SK-N-SH (cell line): Measurements from ENCODE around the gene ABHD17B. TPM values are rescaled to one million over a fixed set of nuclear protein-coding genes. Genes with fewer than 3 reads are reported as not detected.

Experiments used
- CTCF ChIA-PET: fragments of 300-600, 350-600 bp; formaldehyde crosslinking; extraction: SDS; loops from one replicate; lab custom pipeline; 2021; lab: Yijun Ruan, JAX
- POLR2A ChIA-PET: fragments of 350-600 bp; sonication (Branson Sonifier 250); formaldehyde crosslinking; extraction: SDS; loops from one replicate; lab custom pipeline; 2020; ENCODE audit warnings: antibody characterized with exemption, inconsistent platforms; lab: Yijun Ruan, JAX
- DNase-seq: peaks from one replicate; pipeline ENCODE4 v3.0.0; 2012
- H2AFZ ChIP-seq: fragments of 200-600 bp; sonication (generic); 2 replicates; pipeline ENCODE4 v1.8.1; 2016; ENCODE audit warnings: antibody characterized with exemption, mild to moderate bottlenecking, low read depth
- H3F3A ChIP-seq: fragments of 200-600 bp; sonication (generic); replicated peaks from 2 replicates; pipeline ENCODE3; 2016; ENCODE audit warnings: antibody characterized with exemption, mild to moderate bottlenecking; ENCODE audit not compliant: insufficient read depth
- H3K27ac ChIP-seq, 2 experiments: fragments of 200-500 bp in 1 of 2; fragments of 200-600 bp in 1 of 2; sonication (Bioruptor generic) in 1 of 2; sonication (generic), shearing (Covaris generic) in 1 of 2; 2 replicates each; pipeline versions ENCODE4 v1.5.1 to v1.6.1; 2014 to 2016; ENCODE audit warnings: low read depth in 2 of 2, inconsistent platforms in 1 of 2, low read length in 1 of 2, mild to moderate bottlenecking in 1 of 2, mixed read lengths in 1 of 2
- H3K27me3 ChIP-seq: fragments of 200-600 bp; sonication (generic), shearing (Covaris generic); 2 replicates; pipeline ENCODE4 v1.6.1; 2016; ENCODE audit warnings: mixed run types; ENCODE audit not compliant: insufficient read depth
- H3K36me3 ChIP-seq, 2 experiments: fragments of 200-500 bp in 1 of 2; fragments of 200-600 bp in 1 of 2; sonication (Bioruptor generic) in 1 of 2; sonication (generic) in 1 of 2; replicated peaks in 1 of 2; 2 replicates each; pipeline versions ENCODE3 to v1.5.1; 2014 to 2016; ENCODE audit warnings: low read length in 1 of 2, mild to moderate bottlenecking in 1 of 2; ENCODE audit not compliant: insufficient read depth in 2 of 2, control insufficient read depth in 1 of 2
- H3K4me1 ChIP-seq, 2 experiments: fragments of 200-500 bp in 1 of 2; fragments of 200-600 bp in 1 of 2; sonication (Bioruptor generic) in 1 of 2; sonication (generic), shearing (Covaris generic) in 1 of 2; 2 replicates each; pipeline versions ENCODE4 v1.5.1 to v1.6.1; 2014 to 2016; ENCODE audit warnings: low read depth in 1 of 2, low read length in 1 of 2, mixed run types in 1 of 2; ENCODE audit not compliant: insufficient read depth in 2 of 2, control insufficient read depth in 1 of 2
- H3K4me2 ChIP-seq: fragments of 200-600 bp; sonication (generic), shearing (Covaris generic); 2 replicates; pipeline ENCODE4 v1.6.1; 2017; ENCODE audit warnings: mixed run types
- H3K4me3 ChIP-seq, 2 experiments: fragments of 200-500 bp in 1 of 2; fragments of 200-600 bp in 1 of 2; sonication (Bioruptor generic) in 1 of 2; sonication (generic), shearing (Covaris generic) in 1 of 2; 2 replicates each; pipeline versions ENCODE4 v1.5.1 to v1.8.1; 2014 to 2016; ENCODE audit warnings: low read depth in 2 of 2, inconsistent platforms in 1 of 2, low read length in 1 of 2, mild to moderate bottlenecking in 1 of 2, mixed read lengths in 1 of 2, moderate library complexity in 1 of 2
- H3K79me2 ChIP-seq: fragments of 200-600 bp; sonication (generic); 2 replicates; pipeline ENCODE4 v1.8.1; 2017; ENCODE audit warnings: mild to moderate bottlenecking; ENCODE audit not compliant: insufficient read depth
- H3K9ac ChIP-seq: fragments of 200-600 bp; sonication (generic); 2 replicates; pipeline ENCODE4 v1.6.1; 2017; ENCODE audit warnings: mixed run types
- H3K9me2 ChIP-seq: fragments of 200-600 bp; sonication (generic); 2 replicates; pipeline ENCODE4 v1.6.1; 2017; ENCODE audit warnings: mixed run types
- H3K9me3 ChIP-seq: fragments of 200-600 bp; sonication (generic); 2 replicates; pipeline ENCODE4 v1.6.1; 2017; ENCODE audit warnings: mixed run types, mild to moderate bottlenecking, moderate library complexity
- H4K20me1 ChIP-seq: fragments of 200-600 bp; sonication (generic); 2 replicates; pipeline ENCODE4 v1.6.1; 2017; ENCODE audit warnings: mild to moderate bottlenecking, mixed run types; ENCODE audit not compliant: insufficient read depth
- CHD2 ChIP-seq: fragments of 150-350 bp; IDR thresholded peaks from 2 replicates; pipeline ENCODE4 v1.6.1; 2018; ENCODE audit warnings: low read length; ENCODE audit not compliant: partially characterized antibody
- ELF1 ChIP-seq: IDR thresholded peaks from 2 replicates; pipeline ENCODE4 v1.4.0; 2012
- EP300 ChIP-seq, 2 experiments: IDR thresholded peaks; 2 replicates each; pipeline versions ENCODE4 v1.4.0 to v1.6.1; 2012; ENCODE audit warnings: borderline replicate concordance in 1 of 2, low read depth in 1 of 2, low read length in 1 of 2
- EZH2phosphoT487 ChIP-seq: fragments of 200-600 bp; sonication (generic); IDR thresholded peaks from 2 replicates; pipeline ENCODE4 v1.6.1; 2017; ENCODE audit warnings: low read depth, mixed run types, mild to moderate bottlenecking, antibody characterized with exemption, moderate library complexity, borderline replicate concordance
- FOSL2 ChIP-seq: IDR thresholded peaks from 2 replicates; pipeline ENCODE4 v1.4.0; 2012; ENCODE audit warnings: low read depth, mild to moderate bottlenecking, moderate library complexity, borderline replicate concordance
- FOXM1 ChIP-seq: IDR thresholded peaks from 2 replicates; pipeline ENCODE4 v1.4.0; 2012; ENCODE audit warnings: low read depth, mild to moderate bottlenecking
- JUND ChIP-seq: IDR thresholded peaks from 2 replicates; pipeline ENCODE4 v1.4.0; 2012
- MEF2A ChIP-seq: IDR thresholded peaks from 2 replicates; pipeline ENCODE4 v1.4.0; 2012; ENCODE audit warnings: low read depth, borderline replicate concordance
- MXI1 ChIP-seq: IDR thresholded peaks from 2 replicates; pipeline ENCODE4 v1.6.1; 2012; ENCODE audit warnings: mild to moderate bottlenecking, low read depth, low read length, improper control_type of control experiment
- NRF1 ChIP-seq: IDR thresholded peaks from 2 replicates; pipeline ENCODE4 v1.6.1; 2012; ENCODE audit warnings: low read depth, mild to moderate bottlenecking, low read length
- POLR2AphosphoS5 ChIP-seq: IDR thresholded peaks from 2 replicates; pipeline ENCODE4 v1.6.1; 2012; ENCODE audit warnings: low read depth, low read length
- RAD21 ChIP-seq: IDR thresholded peaks from 2 replicates; pipeline ENCODE4 v1.6.1; 2012; ENCODE audit warnings: mild to moderate bottlenecking, low read length
- RCOR1 ChIP-seq: fragments of 150-350 bp; IDR thresholded peaks from 2 replicates; pipeline ENCODE4 v1.6.1; 2017; ENCODE audit warnings: antibody characterized with exemption, low read length
- RXRA ChIP-seq: IDR thresholded peaks from 2 replicates; pipeline ENCODE4 v1.4.0; 2012; ENCODE audit warnings: low read depth, mild to moderate bottlenecking, borderline replicate concordance
- TAF1 ChIP-seq: IDR thresholded peaks from 2 replicates; pipeline ENCODE4 v1.6.1; 2012; ENCODE audit warnings: low read depth, mild to moderate bottlenecking, low read length, moderate library complexity, borderline replicate concordance
- TEAD4 ChIP-seq: IDR thresholded peaks from 2 replicates; pipeline ENCODE4 v1.4.0; 2012; ENCODE audit warnings: mild to moderate bottlenecking, borderline replicate concordance; ENCODE audit not compliant: insufficient read depth
- YY1 ChIP-seq: IDR thresholded peaks from 2 replicates; pipeline ENCODE4 v1.4.0; 2012; ENCODE audit warnings: low read depth, mild to moderate bottlenecking
- WGBS: methylation state at CpG from one replicate; pipeline ENCODE4 v1.1.6; 2017; ENCODE audit warnings: low lambda C conversion rate; 5-methylcytosine and 5-hydroxymethylcytosine counted together
- polyA plus RNA-seq, 3 experiments: library from polyadenylated mRNA; depleted of rRNA; stranded (reverse); fragments of >200 nt; gene quantifications; 2 replicates each; pipeline ENCODE4 v1.2.3, GENCODE V29; 2012
- TF ChIP-seq, protein P1 (sequence below): IDR thresholded peaks from 2 replicates; pipeline ENCODE4 v1.4.0; 2012; ENCODE audit warnings: low read depth
- TF ChIP-seq, protein P2 (sequence below): IDR thresholded peaks from 2 replicates; pipeline ENCODE4 v1.4.0; 2012; ENCODE audit warnings: low read depth, borderline replicate concordance
- TF ChIP-seq, protein P3 (sequence below): IDR thresholded peaks from 2 replicates; pipeline ENCODE4 v1.6.1; 2012; ENCODE audit warnings: mild to moderate bottlenecking, low read depth, low read length, moderate library complexity
- TF ChIP-seq, protein P4 (sequence below): fragments of 150-350 bp; IDR thresholded peaks from 2 replicates; pipeline ENCODE4 v1.6.1; 2016; ENCODE audit warnings: mild to moderate bottlenecking, low read depth, low read length

ABHD17B gene
- polyA plus RNA-seq, 1 of the 3 experiments (the other 2 are of a cell fraction) = 7.3 TPM

DNA sequence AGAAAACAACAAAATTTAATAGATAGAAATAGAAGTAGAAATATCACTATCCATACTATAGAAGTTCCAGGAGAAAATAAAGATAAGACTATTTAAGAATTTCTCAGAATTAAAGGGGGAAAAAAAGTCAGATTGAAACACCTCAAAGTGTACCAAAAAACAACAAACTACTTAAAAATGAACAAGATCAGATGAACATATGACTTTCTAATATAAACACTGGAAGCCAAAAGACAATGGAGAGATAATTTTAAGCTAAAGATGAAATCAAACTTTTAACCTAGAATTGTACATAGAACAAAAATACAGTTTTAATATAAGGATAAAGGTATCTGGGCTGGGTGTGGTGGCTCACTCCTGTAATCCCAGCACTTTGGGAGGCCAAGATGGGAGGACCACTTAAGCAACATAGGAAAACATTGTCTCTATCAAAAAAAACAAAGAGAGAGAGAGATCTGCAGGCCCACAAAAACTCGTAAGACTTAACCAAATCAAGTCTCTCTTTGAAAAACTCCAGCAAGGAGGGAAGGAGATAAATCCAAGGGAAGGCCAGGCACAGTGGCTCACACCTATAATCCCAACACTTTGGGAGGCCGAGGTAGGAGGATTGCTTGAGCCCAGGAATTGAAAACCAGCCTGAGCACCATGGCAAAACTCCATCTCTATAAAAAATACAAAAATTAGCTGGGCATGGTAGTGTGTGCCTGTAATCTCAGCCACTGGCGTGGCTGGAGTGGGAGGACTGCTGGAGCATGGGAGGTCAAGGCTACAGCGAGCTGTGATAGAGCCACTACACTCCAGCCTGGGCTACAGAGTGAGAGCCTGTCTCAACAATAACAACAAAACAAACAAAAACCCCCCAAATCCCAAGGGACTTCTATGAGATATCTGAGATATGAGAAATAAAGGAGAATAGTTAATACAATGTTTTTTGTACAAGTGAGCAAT is 32.4 kb downstream of the ABHD17B start:
- peaks cover 96% of the 10 kb centered on the region for H3K79me2 ChIP-seq
- H3K9me3 ChIP-seq = peaks cover 17% of the 10 kb centered on the region
- DNase-seq = no peak
- POLR2A ChIA-PET = no interaction called here
- H4K20me1 ChIP-seq = no peaks in the 10 kb centered on the region
- 78% methylated on average over 4 of the region's 4 CpGs for WGBS
- H3K27ac ChIP-seq = no peak overlapping the region
- no peak overlapping the region for H3K4me3 ChIP-seq
- no peaks in the 10 kb centered on the region for H3K4me1 ChIP-seq
- no peaks in the 10 kb centered on the region for H3F3A ChIP-seq
- CTCF ChIA-PET = interaction anchor here (0.6 to 1.2 kb wide), 3 partner anchors 11 to 59 kb away, joined by 3 read pairs; no protein-coding TSS in a partner anchor
- H3K9ac ChIP-seq = no peak overlapping the region
- no peak overlapping the region for H3K4me2 ChIP-seq
- TF ChIP-seq RXRA = no peak
- no peak for TF ChIP-seq EZH2phosphoT487
- TF ChIP-seq POLR2AphosphoS5 = no peak
- TF ChIP-seq ELF1 = no peak
- TF ChIP-seq MEF2A = no peak
- no peak for TF ChIP-seq RCOR1
- no peak for TF ChIP-seq TAF1
- TF ChIP-seq, protein P1, sequence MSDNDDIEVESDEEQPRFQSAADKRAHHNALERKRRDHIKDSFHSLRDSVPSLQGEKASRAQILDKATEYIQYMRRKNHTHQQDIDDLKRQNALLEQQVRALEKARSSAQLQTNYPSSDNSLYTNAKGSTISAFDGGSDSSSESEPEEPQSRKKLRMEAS = no peak
- TF ChIP-seq, protein P2, sequence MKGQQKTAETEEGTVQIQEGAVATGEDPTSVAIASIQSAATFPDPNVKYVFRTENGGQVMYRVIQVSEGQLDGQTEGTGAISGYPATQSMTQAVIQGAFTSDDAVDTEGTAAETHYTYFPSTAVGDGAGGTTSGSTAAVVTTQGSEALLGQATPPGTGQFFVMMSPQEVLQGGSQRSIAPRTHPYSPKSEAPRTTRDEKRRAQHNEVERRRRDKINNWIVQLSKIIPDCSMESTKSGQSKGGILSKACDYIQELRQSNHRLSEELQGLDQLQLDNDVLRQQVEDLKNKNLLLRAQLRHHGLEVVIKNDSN = no peak
- no peak for TF ChIP-seq MXI1
- no peak for TF ChIP-seq RAD21
- TF ChIP-seq CHD2 = no peak
- no peak overlapping the region for H2AFZ ChIP-seq
- H3K36me3 ChIP-seq = peaks cover 8 to 11% of the 10 kb centered on the region in 2 experiments
- H3K27me3 ChIP-seq = no peaks in the 10 kb centered on the region
- no peaks in the 10 kb centered on the region for H3K9me2 ChIP-seq

DNA sequence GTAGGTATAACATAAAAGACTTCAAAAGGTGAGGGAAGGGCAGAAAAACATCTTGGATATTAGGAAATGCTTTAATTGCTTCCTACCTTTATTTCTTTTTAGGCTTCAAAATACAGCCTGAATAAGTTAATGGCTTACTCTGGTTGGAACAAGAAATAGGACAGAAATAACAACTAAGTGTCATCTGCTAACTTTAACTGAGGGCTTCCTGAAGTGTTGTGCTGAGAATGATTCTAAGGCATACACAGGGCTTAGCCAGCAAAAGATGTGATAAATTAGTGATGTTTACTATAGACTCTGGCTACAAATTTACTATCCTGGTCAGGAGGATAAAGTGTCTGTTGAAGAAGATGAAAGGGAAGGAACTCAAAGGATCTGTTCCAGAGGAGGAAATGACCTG is 34.2 kb downstream of the ABHD17B start:
- H3K4me3 ChIP-seq = no peak overlapping the region
- H3K4me1 ChIP-seq = no peaks in the 10 kb centered on the region
- CTCF ChIA-PET = no interaction called here
- POLR2A ChIA-PET = no interaction called here
- no peak overlapping the region for H3K9ac ChIP-seq
- peaks cover 11% of the 10 kb centered on the region for H3K9me3 ChIP-seq
- H2AFZ ChIP-seq = no peak overlapping the region
- no peaks in the 10 kb centered on the region for H3K27me3 ChIP-seq
- H3F3A ChIP-seq = no peaks in the 10 kb centered on the region
- peaks cover 14% of the 10 kb centered on the region in 2 experiments for H3K36me3 ChIP-seq
- H3K9me2 ChIP-seq = no peaks in the 10 kb centered on the region
- DNase-seq = no peak
- no peaks in the 10 kb centered on the region for H4K20me1 ChIP-seq
- peaks cover 82% of the 10 kb centered on the region for H3K79me2 ChIP-seq
- H3K27ac ChIP-seq = no peak overlapping the region
- H3K4me2 ChIP-seq = no peak overlapping the region
- TF ChIP-seq FOSL2 (no peak), RXRA (no peak), TEAD4 (no peak), YY1 (no peak), POLR2AphosphoS5 (no peak), FOXM1 (no peak), MXI1 (no peak), TAF1 (no peak), JUND (no peak), NRF1 (no peak), EP300 (IDR thresholded peaks at IDR 0.05; ENCODE audit: borderline replicate concordance in 1 of 2, low read depth in 1 of 2, low read length in 1 of 2) (no peak), ELF1 (no peak), CHD2 (no peak)
- TF ChIP-seq, protein P1 = no peak
- TF ChIP-seq, protein P3, sequence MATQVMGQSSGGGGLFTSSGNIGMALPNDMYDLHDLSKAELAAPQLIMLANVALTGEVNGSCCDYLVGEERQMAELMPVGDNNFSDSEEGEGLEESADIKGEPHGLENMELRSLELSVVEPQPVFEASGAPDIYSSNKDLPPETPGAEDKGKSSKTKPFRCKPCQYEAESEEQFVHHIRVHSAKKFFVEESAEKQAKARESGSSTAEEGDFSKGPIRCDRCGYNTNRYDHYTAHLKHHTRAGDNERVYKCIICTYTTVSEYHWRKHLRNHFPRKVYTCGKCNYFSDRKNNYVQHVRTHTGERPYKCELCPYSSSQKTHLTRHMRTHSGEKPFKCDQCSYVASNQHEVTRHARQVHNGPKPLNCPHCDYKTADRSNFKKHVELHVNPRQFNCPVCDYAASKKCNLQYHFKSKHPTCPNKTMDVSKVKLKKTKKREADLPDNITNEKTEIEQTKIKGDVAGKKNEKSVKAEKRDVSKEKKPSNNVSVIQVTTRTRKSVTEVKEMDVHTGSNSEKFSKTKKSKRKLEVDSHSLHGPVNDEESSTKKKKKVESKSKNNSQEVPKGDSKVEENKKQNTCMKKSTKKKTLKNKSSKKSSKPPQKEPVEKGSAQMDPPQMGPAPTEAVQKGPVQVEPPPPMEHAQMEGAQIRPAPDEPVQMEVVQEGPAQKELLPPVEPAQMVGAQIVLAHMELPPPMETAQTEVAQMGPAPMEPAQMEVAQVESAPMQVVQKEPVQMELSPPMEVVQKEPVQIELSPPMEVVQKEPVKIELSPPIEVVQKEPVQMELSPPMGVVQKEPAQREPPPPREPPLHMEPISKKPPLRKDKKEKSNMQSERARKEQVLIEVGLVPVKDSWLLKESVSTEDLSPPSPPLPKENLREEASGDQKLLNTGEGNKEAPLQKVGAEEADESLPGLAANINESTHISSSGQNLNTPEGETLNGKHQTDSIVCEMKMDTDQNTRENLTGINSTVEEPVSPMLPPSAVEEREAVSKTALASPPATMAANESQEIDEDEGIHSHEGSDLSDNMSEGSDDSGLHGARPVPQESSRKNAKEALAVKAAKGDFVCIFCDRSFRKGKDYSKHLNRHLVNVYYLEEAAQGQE = no peak
- TF ChIP-seq, protein P4, sequence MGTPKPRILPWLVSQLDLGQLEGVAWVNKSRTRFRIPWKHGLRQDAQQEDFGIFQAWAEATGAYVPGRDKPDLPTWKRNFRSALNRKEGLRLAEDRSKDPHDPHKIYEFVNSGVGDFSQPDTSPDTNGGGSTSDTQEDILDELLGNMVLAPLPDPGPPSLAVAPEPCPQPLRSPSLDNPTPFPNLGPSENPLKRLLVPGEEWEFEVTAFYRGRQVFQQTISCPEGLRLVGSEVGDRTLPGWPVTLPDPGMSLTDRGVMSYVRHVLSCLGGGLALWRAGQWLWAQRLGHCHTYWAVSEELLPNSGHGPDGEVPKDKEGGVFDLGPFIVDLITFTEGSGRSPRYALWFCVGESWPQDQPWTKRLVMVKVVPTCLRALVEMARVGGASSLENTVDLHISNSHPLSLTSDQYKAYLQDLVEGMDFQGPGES = no peak
